SHP77 (cell line): ENCODE measurements around the gene ADAM29.
"Not testable (repeated sequence)": the region's sequence is repeated elsewhere in the genome, so short reads cannot be mapped to it uniquely, and the experiment has no call there.

Experiments
- DNase-seq, 2 experiments: peaks; one replicate each; lab custom pipeline; 2025; lab: John Stamatoyannopoulos, UW

Gene ADAM29

GRCh38 chr4:174918058-174918457, at the start of gene ADAM29:
Gene ADAM29 (plus strand): TSS chr4:174918358. CDS start chr4:174975526, 57,168 bp downstream.
- no peak for DNase-seq

- DNase-seq = no peak
Observed at GRCh38 chr4:174869339-174869738, 48.8 kb upstream of the ADAM29 start.

DNA sequence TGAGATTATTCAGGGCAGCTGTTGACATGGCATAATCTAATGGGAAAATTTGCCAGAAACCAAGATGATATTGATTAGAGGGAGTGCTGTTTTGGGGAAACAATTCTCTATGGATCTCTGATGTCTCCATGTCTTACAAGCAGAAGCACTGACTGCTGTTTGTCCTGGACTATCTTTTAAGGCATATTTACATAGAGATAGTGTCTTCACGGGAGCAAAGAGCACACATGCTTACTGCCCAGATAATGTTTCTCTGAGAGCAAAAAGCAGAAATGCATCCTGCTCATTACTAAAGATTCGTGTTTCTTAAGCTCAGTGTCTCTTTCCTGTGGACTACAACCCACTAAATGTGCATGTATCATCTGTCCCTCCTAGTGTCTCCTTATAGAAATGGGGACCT, 47.8 kb upstream of the ADAM29 start:
- DNase-seq = no peak

GRCh38 chr4:174871407-174871806, 46.8 kb upstream of the ADAM29 start:
- DNase-seq = no peak

DNA sequence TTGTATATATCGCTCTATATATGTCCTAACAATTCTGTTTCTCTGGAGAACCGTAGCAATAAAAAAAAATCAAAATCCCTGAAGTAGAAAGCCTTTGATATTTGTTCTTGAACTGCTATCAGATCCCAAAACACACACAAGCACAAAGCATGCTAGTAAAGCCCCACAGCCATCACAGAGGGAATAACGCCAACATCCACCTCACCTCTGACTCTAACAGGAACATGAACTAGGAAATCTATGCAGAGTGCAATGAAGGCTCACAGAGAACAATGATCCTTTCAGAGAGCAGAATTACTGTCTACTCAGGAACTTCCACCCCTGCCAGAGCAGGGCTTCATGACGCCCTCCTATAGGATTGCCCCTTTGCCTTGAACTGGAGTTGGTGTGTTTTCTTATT, 45.0 kb upstream of the ADAM29 start:
- not testable (repeated sequence) for DNase-seq

- no peak for DNase-seq
Observed at GRCh38 chr4:174873931-174874330, 44.2 kb upstream of the ADAM29 start.

DNA sequence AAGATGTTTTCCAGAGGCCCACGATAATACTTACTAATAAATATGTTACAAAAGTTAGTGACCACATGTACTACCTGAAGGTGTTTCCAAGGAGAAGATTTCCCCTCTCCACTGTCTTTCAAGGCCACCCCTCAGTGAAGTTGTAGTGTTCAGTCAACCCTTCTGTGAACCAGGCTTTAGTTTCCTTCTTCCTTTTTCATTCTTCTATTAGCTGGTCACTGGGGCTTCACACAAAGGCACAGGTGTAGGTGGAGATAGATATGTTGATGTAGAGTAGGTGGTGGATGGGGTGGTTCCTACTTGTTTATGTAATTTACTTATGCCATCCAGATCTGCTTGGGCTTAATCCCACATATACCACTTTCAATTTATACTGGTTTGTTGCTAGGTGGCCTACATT, 43.3 kb upstream of the ADAM29 start:
- DNase-seq = no peak

- no peak for DNase-seq
Observed at GRCh38 chr4:174880001-174880400, 38.2 kb upstream of the ADAM29 start.

- no peak for DNase-seq
Observed at GRCh38 chr4:174882317-174882992, 35.7 kb upstream of the ADAM29 start.

GRCh38 chr4:174907508-174907907, 10.7 kb upstream of the ADAM29 start:
- DNase-seq = no peak

- DNase-seq = no peak
Observed at GRCh38 chr4:174910271-174910670, 7.9 kb upstream of the ADAM29 start.

DNA sequence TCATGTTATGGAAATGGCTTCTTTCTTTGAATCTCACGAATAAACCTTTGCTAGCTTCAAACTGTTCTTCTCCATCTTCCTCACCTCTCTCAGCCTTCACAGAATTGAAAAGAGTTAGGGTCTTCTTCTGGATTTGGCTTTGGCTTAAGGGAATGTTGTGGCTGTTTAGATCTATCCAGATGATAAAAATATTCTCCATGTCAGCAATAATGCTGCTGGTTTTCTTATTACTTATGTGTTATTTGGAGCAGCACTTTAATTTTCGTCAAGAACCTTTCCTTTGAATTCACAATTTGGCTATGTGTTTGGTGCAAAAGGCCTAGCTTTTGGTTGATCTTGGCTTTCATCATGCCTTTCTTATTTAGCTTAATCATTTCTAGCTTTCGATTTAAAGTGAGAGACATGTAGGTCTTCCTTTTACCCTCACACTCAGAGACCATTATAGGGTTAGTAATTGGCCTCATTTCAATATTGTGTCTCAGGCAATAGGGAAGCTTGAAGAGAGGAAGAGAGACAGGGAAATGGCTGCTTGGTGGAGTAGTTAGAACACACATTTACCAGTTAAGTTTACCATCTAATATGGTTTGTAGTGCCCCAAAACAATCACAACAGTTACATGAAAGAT, 5.1 kb upstream of the ADAM29 start:
- no peak for DNase-seq

- DNase-seq = no peak
Observed at GRCh38 chr4:174919886-174920423, 1.8 kb downstream of the ADAM29 start.

GRCh38 chr4:174926958-174927357, 8.8 kb downstream of the ADAM29 start:
- no peak for DNase-seq

DNA sequence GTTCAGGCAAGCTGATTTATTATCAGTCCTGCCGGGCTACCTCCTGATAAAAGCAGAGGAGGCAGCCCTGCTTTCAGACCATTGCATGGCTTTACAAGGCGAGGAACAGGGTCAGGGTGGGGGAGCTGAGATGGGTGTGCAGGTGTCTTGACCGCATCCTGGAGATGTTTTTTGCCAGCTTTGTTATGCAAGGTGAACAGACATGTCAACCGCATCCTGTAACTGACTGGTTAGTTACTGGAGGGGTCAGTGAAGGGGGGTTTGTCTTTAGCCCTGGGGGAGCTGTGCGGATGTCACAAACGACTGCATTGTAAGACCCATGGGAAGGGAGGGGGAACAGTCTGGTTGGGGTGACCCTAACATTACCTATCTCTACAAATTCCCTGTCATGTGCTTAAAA, 10.0 kb downstream of the ADAM29 start:
- no peak for DNase-seq

GRCh38 chr4:174928575-174929253, 10.6 kb downstream of the ADAM29 start:
- DNase-seq = no peak

- DNase-seq = no peak
Observed at GRCh38 chr4:174929346-174929745, 11.2 kb downstream of the ADAM29 start.

DNA sequence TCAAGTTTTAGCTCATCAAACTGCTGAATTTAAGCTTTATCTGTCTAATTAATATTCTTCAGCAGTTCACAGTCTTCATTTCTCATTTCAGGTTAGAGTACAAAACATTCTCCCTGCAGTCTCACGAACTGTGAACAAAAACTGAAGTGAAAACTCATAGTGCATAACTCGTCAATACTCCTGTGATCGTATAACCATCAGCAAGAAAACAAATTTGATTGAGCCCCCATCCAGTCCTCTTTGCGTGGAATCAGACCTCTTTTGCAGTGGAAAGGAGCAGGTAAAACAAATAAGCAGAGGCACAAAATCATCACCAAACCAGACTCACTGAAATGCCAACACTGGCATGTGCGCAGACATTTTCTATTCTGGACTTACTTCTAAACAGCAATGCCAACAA, 12.7 kb downstream of the ADAM29 start:
- no peak for DNase-seq

GRCh38 chr4:174933083-174933482, 14.9 kb downstream of the ADAM29 start:
- no peak for DNase-seq

DNA sequence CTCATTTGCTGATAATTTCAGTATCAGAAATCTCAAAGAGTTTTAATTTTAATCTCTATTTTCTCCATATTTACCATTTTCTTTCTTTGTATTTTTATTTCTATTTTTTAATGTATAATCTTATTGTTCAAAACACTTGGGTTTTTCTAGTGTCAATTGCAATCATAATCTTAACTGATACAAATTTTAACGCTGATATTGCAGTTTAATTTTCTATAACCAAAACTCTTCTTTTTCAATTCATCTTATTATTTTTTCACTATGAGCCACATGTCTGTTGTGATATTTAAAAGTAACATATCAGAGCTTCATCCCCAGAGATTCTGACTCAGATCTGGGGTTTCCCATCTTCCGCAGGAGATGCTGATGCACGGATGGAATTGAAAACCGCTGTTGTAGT, 16.2 kb downstream of the ADAM29 start:
- no peak for DNase-seq

- DNase-seq = no peak
Observed at GRCh38 chr4:174935607-174936006, 17.4 kb downstream of the ADAM29 start.

GRCh38 chr4:174940002-174940401, 21.8 kb downstream of the ADAM29 start:
- no peak for DNase-seq

- no peak for DNase-seq
Observed at GRCh38 chr4:174946246-174946645, 28.1 kb downstream of the ADAM29 start.
